ENCODE results near the gene MMP24OS.
"Not testable (repeated sequence)": the region's sequence is repeated elsewhere in the genome, so short reads cannot be mapped to it uniquely, and the experiment has no call there.

The MMP24OS gene

DNA sequence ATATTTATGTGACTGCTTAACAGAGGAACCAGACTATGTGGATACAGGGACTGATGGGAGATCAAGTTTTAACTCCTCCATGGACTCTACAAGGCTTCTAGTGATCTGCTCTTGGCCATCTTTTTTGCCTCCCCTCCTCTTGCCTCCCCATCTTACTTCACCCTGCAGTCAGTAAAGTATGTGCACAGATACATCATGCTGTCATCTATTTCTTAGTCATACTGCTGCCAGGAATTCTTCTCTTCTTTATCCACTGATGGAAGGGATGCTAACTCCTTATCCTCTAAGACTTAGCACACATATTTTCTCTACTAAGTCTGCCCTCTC is 41.9 kb upstream of the MMP24OS start:
- H3K4me3 ChIP-seq (ENCODE audit: low read depth, low read length) = no peak overlapping the region
- no peak for DNase-seq (ENCODE audit: low read depth)

GRCh38 chr20:35319192-35319870 is 41.4 kb upstream of the MMP24OS start:
- DNase-seq (ENCODE audit: low read depth) = no peak
- no peak overlapping the region for H3K4me3 ChIP-seq (ENCODE audit: low read depth, low read length)
- TF ChIP-seq, protein P1, sequence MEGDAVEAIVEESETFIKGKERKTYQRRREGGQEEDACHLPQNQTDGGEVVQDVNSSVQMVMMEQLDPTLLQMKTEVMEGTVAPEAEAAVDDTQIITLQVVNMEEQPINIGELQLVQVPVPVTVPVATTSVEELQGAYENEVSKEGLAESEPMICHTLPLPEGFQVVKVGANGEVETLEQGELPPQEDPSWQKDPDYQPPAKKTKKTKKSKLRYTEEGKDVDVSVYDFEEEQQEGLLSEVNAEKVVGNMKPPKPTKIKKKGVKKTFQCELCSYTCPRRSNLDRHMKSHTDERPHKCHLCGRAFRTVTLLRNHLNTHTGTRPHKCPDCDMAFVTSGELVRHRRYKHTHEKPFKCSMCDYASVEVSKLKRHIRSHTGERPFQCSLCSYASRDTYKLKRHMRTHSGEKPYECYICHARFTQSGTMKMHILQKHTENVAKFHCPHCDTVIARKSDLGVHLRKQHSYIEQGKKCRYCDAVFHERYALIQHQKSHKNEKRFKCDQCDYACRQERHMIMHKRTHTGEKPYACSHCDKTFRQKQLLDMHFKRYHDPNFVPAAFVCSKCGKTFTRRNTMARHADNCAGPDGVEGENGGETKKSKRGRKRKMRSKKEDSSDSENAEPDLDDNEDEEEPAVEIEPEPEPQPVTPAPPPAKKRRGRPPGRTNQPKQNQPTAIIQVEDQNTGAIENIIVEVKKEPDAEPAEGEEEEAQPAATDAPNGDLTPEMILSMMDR (IDR thresholded peaks at IDR 0.05; ENCODE audit: insufficient read depth, low read depth, low read length, missing control alignments) = no peak

More for the DNA sequence above, 41.9 kb upstream of the MMP24OS start:
- TF ChIP-seq, protein P1 (IDR thresholded peaks at IDR 0.05; ENCODE audit: insufficient read depth, low read depth, low read length, missing control alignments) = no peak

DNA sequence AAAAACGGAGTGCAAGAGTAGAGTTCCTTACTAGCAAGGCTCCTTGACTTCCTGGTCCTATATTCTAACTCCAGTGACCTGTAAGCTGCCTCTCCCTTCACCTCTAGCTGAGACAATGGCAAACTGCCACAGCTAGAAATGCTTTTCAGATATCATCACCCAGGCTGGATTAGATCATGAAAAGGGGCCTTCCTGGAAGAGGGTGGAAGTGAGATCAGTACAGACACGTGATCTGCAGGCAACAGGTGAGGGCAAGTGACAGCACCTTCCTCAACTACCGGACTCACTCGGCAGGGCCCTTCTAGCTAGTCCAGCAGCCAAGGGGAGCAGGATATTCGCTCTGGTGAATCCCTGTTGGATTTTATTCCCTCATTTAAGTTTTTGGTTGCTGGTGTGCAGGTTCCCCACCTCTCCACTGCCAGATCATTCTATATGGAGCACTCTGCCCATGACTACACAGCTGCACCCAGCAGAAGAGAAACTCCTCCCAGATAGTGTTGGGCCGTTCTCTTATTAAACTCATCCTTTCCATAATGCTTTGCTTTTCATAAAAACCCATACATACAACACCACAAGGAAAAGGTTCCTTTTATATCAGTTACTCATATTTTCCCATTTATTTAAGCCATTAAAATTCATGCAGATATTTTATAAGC is 40.7 kb upstream of the MMP24OS start:
- TF ChIP-seq, protein P1 (IDR thresholded peaks at IDR 0.05; ENCODE audit: insufficient read depth, low read depth, low read length, missing control alignments) = no peak
- DNase-seq (ENCODE audit: low read depth) = no peak

DNA sequence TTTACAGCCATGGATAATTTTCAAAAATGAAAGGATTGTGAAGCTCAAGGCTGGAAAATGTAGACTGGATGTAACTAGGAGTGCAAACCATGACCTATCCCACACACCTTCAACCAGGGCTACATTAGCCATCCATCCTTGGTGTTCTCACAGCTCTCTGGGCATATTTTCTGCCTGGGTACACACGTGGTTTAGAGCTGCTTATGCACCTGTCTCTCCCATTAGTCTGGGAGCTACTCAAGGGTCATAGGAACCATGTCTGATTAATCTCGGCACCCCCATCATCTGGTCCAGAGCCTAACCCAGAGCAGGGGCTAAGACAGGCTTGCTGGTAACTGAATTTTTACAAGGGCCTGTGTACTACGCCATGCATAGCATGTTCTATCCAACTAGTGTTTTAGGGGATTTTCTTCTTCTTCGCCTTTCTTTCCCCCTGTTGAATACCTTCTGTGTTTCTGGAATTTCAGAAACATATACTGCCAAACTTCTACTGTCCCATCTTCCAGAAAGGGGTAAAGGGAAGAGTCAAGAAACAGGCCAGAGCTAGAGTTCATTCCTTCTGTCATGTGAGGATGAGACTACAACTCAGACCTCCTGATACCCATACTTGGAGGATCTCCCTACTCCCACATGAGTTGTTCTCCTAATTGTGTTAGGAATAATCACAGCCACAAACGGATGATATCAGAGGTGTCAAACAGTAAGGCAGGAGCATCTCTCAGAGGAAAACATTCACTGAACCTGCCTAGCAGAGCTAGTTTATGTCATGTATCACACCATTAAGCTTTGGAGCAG is 39.7 kb upstream of the MMP24OS start:
- DNase-seq (ENCODE audit: low read depth) = no peak
- no peak overlapping the region for H3K4me3 ChIP-seq (ENCODE audit: low read depth, low read length)
- TF ChIP-seq, protein P1 (IDR thresholded peaks at IDR 0.05; ENCODE audit: insufficient read depth, low read depth, low read length, missing control alignments) = no peak

More for the DNA sequence above, 40.7 kb upstream of the MMP24OS start:
- no peak overlapping the region for H3K4me3 ChIP-seq (ENCODE audit: low read depth, low read length)

DNA sequence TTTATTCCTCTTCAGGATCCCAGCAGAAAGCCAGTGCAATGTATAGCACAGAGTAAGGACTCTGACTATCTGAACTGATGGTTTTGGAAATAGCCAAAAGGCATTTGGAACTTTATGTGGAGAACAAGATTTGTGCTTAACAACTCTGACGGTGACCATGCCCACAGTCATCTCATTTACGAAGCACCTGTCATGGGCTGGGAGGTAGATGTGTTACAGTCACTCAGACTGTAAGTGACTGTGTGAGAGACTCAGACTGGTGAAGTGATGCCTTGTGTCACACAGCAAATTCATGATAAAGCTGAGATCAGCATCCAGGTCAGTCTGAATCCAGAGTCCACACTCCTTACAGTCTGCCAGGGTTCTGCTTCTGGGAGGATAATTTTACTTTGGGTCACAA is 38.2 kb upstream of the MMP24OS start:
- DNase-seq (ENCODE audit: low read depth) = no peak
- TF ChIP-seq, protein P1 (IDR thresholded peaks at IDR 0.05; ENCODE audit: insufficient read depth, low read depth, low read length, missing control alignments) = no peak
- no peak overlapping the region for H3K4me3 ChIP-seq (ENCODE audit: low read depth, low read length)

DNA sequence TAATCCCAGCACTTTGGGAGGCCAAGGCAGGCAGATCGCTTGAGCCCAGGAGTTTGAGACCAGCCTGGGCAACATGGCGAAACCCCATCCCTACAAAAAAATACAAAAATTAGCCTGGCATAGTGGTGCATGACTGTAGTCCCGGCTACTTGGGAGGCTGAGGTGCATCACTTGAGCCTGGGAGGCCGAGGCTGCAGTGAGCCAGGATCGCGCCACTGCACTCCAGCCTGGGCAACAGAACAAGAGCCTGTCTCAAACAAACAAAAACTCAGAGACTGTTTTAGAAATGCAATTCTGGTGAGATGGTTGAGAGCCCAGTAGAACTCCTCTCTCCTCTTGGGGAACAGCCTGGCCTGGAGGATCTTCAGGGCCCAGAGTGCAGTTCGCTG is 37.7 kb upstream of the MMP24OS start:
- DNase-seq (ENCODE audit: low read depth) = not testable (repeated sequence)

More for the DNA sequence above, 37.7 kb upstream of the MMP24OS start:
- not testable (repeated sequence) for H3K4me3 ChIP-seq (ENCODE audit: low read depth, low read length)
